ENCODE results near the gene SCAP.

- no peak for TF ChIP-seq POLR2AphosphoS5 (IDR thresholded peaks at IDR 0.05)
- TF ChIP-seq CTCF (IDR thresholded peaks at IDR 0.05 in 8 of 11, conservative IDR thresholded peaks at IDR 0.05 in 3 of 11): no peak
These were observed 6.1 kb downstream of the SCAP start for GRCh38 chr3:47469616-47470015.

Data from spleen (tissue), 7 donors.